Retina (tissue), 1 donor: ENCODE data around the gene TYMP.
"Not testable (repeated sequence)": the region's sequence is repeated elsewhere in the genome, so short reads cannot be mapped to it uniquely, and the experiment has no call there.

Source experiments
- DNase-seq: peaks from one replicate; pipeline ENCODE4 v3.0.0-alpha.2; 2016

The TYMP gene

DNA sequence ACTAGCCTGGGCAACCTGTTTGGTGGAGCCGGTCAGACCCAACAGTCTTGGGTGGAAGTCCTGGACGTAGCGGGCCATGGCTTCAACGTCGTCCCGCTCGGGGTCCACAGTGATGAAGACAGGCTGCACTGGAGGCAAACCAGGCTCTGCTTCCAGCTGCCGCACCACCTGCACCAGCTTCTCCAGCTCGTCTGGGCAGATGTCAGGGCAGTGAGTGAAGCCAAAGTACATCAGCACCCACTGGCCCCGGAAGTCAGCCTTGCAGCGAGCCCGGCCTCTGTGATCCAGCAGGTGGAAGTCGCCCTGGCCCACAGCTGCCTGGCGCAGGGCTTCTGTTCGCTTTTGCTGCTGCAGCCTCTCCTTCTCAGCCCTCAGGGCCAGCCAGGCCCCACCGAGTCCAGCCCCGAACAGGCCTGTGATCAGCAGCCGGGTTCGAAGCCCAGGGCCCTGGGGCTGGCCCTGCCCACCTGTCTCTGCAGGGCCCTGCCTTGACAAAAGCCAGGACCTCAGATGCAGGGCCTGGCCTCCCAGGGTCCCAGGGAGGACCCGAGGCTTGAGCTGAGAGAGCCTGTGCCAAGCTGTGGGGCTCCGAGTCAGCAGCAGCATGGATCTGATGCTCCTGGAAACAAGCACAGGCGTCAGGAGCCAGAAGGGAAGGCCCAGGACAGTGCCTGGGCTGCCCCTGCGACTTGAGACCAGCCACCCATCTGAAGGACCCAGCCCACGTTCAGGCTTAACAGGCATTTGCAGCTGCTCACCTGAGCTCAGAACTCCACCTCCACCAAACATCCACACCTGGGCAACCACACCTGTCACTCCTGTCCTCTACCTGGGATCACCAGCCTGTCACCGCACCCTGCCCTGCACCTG lies 5.8 kb downstream of the TYMP start:
- no peak for DNase-seq

GRCh38 chr22:50523458-50523805 lies 6.4 kb downstream of the TYMP start:
- DNase-seq = no peak

- no peak for DNase-seq
Measured at GRCh38 chr22:50522806-50523438, 6.9 kb downstream of the TYMP start.

DNA sequence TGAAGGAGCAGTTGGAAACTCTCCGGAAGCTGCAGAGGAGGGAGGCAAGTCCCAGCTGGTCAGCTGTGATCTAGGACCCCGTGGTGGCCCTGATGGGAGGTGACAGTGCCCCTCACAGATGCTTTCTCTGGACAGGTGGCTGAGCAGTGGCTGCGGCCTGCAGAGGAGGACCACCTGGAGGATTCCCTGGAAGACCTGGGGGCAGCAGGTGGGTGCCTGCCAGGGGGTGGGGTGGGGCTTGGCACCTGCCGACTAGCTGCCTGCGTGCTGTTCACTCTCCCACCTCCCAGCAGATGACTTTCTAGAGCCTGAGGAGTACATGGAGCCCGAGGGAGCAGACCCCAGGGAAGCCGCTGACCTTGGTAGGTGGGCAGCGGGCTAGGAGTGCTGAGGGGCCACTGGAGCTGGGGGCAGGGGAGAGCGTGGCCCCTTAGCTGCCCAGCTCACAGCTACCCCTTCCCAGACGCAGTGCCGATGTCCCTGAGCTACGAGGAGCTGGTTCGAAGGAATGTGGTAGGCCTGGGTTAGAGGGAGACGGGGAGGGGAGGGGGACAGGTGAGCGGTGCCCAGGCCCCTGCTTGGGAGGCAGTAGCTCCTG lies 7.5 kb downstream of the TYMP start:
- no peak for DNase-seq

DNA sequence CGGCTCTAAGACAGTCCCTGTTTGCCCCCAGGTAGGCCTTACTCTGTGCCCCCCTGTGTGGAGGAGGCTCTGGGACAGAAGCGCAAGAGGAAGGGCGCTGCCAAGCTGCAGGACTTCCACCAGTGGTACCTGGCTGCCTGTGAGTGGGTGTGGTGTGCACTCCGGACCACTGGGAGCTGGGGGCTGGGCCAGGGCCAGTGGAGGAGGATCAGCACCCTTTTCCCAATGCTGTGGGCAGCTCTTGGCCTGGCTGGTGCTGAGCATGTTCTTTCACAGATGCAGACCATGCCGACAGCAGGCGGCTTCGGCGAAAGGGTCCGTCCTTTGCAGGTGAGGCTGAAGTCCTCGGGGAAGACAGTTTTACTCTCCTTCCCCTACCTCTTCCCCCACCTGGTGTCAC lies 8.1 kb downstream of the TYMP start:
- DNase-seq = no peak

- no peak for DNase-seq
Measured at GRCh38 chr22:50520826-50521453, 8.9 kb downstream of the TYMP start.

GRCh38 chr22:50520184-50520583 lies 9.6 kb downstream of the TYMP start:
- DNase-seq = not testable (repeated sequence)

DNA sequence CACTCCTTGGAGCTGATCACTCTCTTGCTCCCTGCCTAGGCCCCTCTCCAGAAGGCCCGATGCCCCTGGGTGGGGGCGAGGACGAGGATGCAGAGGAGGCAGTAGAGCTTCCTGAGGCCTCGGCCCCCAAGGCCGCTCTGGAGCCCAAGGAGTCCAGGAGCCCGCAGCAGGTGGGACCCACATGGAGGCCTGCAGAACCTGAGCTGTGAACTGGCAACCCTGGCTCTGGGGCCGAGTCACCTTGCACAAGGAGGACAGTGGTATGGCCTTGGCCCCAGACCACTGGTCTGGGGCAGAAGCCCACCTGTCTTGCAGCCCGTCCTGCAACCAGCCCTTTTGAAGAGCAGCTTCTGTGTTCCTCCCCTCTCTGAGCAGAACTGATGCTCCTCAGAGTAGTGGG lies 10.7 kb downstream of the TYMP start:
- no peak for DNase-seq

GRCh38 chr22:50518606-50519005 lies 11.2 kb downstream of the TYMP start:
- no peak for DNase-seq

GRCh38 chr22:50517495-50518260 lies 12.1 kb downstream of the TYMP start:
- DNase-seq = no peak

GRCh38 chr22:50516891-50517290 lies 12.9 kb downstream of the TYMP start:
- DNase-seq = no peak

GRCh38 chr22:50516068-50516467 lies 13.7 kb downstream of the TYMP start:
- no peak for DNase-seq

DNA sequence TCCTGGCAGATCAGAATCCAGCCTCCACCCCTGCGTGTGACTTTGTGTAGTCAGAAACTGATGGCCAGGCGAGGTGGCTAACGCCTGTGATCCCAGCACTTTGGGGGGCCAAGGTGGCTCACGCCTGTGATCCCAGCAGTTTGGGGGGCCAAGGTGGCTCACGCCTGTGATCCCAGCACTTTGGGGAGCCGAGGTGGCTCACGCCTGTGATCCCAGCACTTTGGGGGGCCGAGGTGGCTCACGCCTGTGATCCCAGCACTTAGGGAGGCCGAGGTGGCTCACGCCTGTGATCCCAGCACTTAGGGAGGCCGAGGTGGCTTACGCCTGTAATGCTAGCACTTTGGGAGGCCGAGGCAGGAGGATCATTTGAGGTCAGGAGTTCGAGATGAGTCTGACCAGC lies 16.6 kb downstream of the TYMP start:
- no peak for DNase-seq

- no peak for DNase-seq
Measured at GRCh38 chr22:50508897-50509296, 20.9 kb downstream of the TYMP start.

- peak; percentile 96 for DNase-seq
Measured at GRCh38 chr22:50507991-50508884, 21.6 kb downstream of the TYMP start, which contains the start of gene NCAPH2. NCAPH2 (plus strand) TSS chr22:50508224; CDS start chr22:50508338, 114 bp downstream.

DNA sequence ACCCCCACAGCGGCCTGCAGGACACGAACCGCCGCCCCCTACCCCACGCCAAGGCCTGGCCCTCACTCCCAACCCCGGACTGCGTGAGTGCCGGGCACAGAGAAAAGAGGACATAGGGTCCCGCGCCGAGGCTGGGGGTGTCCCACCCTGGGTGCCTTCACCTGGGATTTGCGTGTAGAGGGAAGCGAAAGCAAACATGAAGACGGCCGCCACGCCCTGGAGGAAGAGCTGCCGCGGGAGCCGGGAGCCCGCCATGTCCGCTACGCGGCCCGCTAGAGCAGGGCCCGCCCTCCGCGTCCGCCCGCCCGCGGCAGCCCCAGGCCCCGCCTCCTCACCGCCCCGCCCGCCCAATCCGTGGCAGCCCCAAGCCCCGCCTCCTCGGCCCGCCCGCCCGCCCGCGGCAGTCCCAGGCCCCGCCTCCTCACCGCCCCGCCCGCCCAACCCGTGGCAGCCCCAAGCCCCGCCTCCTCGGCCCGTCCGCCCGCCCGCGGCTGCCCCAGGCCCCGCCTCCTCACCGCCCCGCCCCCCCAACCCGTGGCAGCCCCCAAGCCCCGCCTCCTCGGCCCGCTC lies 22.3 kb downstream of the TYMP start, which contains the start of gene LMF2:
Gene LMF2 (minus strand): TSS at position 282 of the 570 bp plus-strand sequence. CDS start 27 bp downstream, at position 255.
- peak; percentile 81 for DNase-seq

GRCh38 chr22:50506611-50507420 lies 23.0 kb downstream of the TYMP start:
- no peak for DNase-seq

GRCh38 chr22:50505776-50506610 lies 23.8 kb downstream of the TYMP start:
- no peak for DNase-seq

- DNase-seq = no peak
Measured at GRCh38 chr22:50505276-50505775, 24.5 kb downstream of the TYMP start.
